ENCODE results near the gene ELOVL5. TPM values are rescaled to one million over a fixed set of nuclear protein-coding genes. Genes with fewer than 3 reads are reported as not detected.
A peak's percentile ranks its signal among the peaks of the same experiment; 100 is the strongest.

Gene ELOVL5
- total and polyA plus RNA-seq, 4 donors, result 22.8 to 75.5 (median 46.0) TPM

DNA sequence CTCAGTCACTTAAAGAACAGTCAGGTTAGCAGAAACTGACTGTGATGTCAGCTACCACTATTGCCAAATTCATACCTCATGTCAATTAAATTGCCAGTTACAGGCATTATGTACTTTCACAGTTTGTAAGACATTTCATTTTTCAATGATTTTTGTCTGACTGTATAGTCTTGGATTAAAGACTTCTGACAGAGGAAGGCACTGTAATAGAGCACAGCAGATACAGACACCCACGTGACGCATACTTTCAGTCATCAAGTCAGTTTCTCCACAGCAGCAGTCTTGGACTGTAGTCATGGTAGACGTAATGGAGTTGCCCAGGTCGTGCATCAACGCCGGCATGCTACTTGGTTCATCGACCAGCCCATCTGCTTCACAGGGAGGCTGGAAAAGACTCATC, 29.5 kb upstream of the ELOVL5 start:
- DNase-seq, result no peak
- Histone ChIP-seq H3K27me3 (ENCODE audit: control insufficient read depth in 1 of 2, insufficient read depth in 2 of 2, low read length in 1 of 2) (no peaks in the 10 kb centered on the region), H3K27ac (ENCODE audit: low read depth in 1 of 2, low read length in 2 of 2) (peak overlapping the region in 1 of 2 donors; percentile 33), H3K4me3 (ENCODE audit: low read length in 2 of 2) (no peak overlapping the region), H3K9me3 (ENCODE audit: control insufficient read depth, low read length) (no peaks in the 10 kb centered on the region), H3K4me1 (ENCODE audit: control insufficient read depth in 1 of 2, insufficient read depth in 2 of 2, low read length in 2 of 2) (peaks cover 0 to 3% of the 10 kb centered on the region in 2 donors), H3K36me3 (ENCODE audit: control insufficient read depth in 1 of 2, insufficient read depth in 2 of 2, low read length in 1 of 2) (no peaks in the 10 kb centered on the region)
- intact Hi-C loops (cut with DNase I), result no loop called here
- 11 to 16% methylated on average over 7 of the region's 7 CpGs for WGBS, 2 donors
- ATAC-seq (ENCODE audit: low FRiP score), result no peak

DNA sequence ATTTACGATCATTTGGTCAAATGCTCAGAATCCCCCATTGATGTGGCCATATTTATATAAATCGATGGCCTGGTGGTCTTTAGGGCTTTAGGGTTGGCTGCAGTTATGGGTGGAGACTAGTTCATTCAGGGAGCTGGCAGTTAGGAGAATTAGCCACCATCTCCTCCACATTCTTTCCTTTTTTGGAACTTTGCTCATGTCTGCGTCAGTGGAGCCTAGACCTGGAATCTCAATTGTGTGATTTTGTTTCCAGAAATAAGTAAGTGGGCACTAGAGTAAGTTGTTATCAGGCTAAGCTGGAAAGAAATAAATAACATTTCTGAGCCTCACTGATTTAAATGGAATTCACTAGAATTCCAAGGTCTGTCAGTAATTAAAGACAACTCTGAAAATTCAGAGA, 29.0 kb upstream of the ELOVL5 start:
- intact Hi-C loops (cut with DNase I), result loop anchor here in 1 of 2 donors (1.0 kb wide), 1 partner anchor 49 kb away; no protein-coding TSS in a partner anchor
- no peak for DNase-seq
- WGBS, 2 donors, result 19 to 29% methylated on average over 3 of the region's 3 CpGs
- no peak overlapping the region for H3K27ac ChIP-seq (ENCODE audit: low read depth in 1 of 2, low read length in 2 of 2)
- no peak overlapping the region for H3K4me3 ChIP-seq (ENCODE audit: low read length in 2 of 2)
- H3K36me3 ChIP-seq (ENCODE audit: control insufficient read depth in 1 of 2, insufficient read depth in 2 of 2, low read length in 1 of 2), result no peaks in the 10 kb centered on the region
- no peaks in the 10 kb centered on the region for H3K9me3 ChIP-seq (ENCODE audit: control insufficient read depth, low read length)
- no peaks in the 10 kb centered on the region for H3K27me3 ChIP-seq (ENCODE audit: control insufficient read depth in 1 of 2, insufficient read depth in 2 of 2, low read length in 1 of 2)
- H3K4me1 ChIP-seq (ENCODE audit: control insufficient read depth in 1 of 2, insufficient read depth in 2 of 2, low read length in 2 of 2), result peaks cover 0 to 3% of the 10 kb centered on the region in 2 donors
- no peak for ATAC-seq (ENCODE audit: low FRiP score)

DNA sequence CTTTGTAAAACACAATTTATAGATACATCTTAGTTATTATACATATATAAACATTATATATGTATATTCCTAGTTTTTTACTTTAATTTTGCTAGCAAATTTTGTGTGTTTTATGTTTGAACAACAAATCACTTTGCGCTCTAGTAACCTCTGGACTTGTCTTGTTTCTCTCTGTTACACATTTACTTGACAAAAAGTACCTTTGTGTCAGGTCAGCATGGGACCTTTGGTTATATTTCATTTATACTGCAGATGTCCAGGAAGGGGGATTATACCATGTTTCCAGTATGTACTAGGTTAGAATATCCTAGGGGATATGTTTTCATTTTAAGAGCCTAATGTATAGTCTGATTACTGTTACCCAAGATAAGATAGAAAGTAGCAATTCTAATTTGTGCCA, 28.5 kb upstream of the ELOVL5 start:
- Histone ChIP-seq H3K27me3 (ENCODE audit: control insufficient read depth in 1 of 2, insufficient read depth in 2 of 2, low read length in 1 of 2) (no peaks in the 10 kb centered on the region), H3K4me3 (ENCODE audit: low read length in 2 of 2) (no peak overlapping the region), H3K36me3 (ENCODE audit: control insufficient read depth in 1 of 2, insufficient read depth in 2 of 2, low read length in 1 of 2) (no peaks in the 10 kb centered on the region), H3K27ac (ENCODE audit: low read depth in 1 of 2, low read length in 2 of 2) (no peak overlapping the region), H3K9me3 (ENCODE audit: control insufficient read depth, low read length) (no peaks in the 10 kb centered on the region), H3K4me1 (ENCODE audit: control insufficient read depth in 1 of 2, insufficient read depth in 2 of 2, low read length in 2 of 2) (peaks cover 0 to 3% of the 10 kb centered on the region in 2 donors)
- 99 to 100% methylated on average over 1 of the region's 1 CpG for WGBS, 2 donors
- DNase-seq, result no peak
- ATAC-seq (ENCODE audit: low FRiP score), result no peak
- intact Hi-C loops (cut with DNase I), result loop anchor here in 1 of 2 donors (1.0 kb wide), 1 partner anchor 49 kb away; no protein-coding TSS in a partner anchor

DNA sequence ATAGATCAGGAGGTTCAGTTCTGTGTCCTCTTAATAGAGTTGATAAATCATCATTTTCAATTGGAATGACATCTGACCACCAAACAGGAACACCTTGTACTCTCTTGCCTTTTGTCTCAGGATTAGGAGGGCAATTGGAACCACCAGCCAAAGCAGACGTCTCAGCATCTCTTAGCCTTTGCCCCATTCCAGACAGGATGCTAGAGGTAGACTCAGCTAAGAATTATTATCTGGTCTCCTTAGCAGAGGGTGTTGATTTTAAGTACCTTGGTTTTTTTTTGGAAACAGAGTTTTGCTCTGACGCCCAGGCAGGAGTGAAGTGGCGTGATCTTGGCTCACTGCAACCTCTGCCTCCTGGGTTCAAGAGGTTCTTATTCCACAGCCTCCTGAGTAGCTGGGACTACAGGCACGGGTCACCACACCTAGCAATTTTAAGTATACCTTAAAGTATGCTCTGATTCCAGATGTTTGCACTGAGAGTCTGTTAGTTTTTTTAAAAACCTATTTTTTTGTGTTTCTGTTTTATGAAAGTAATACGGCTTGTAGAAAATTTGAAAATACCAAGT, 28.0 kb upstream of the ELOVL5 start:
- H3K4me1 ChIP-seq (ENCODE audit: control insufficient read depth in 1 of 2, insufficient read depth in 2 of 2, low read length in 2 of 2), result peaks cover 0 to 3% of the 10 kb centered on the region in 2 donors
- DNase-seq, result no peak
- ATAC-seq (ENCODE audit: low FRiP score), result no peak
- no peak overlapping the region for H3K4me3 ChIP-seq (ENCODE audit: low read length in 2 of 2)
- no peaks in the 10 kb centered on the region for H3K36me3 ChIP-seq (ENCODE audit: control insufficient read depth in 1 of 2, insufficient read depth in 2 of 2, low read length in 1 of 2)
- 72 to 77% methylated on average over 5 of the region's 5 CpGs for WGBS, 2 donors
- intact Hi-C loops (cut with DNase I), result loop anchor here in 1 of 2 donors (1.0 kb wide), 1 partner anchor 48 kb away; no protein-coding TSS in a partner anchor
- no peaks in the 10 kb centered on the region for H3K27me3 ChIP-seq (ENCODE audit: control insufficient read depth in 1 of 2, insufficient read depth in 2 of 2, low read length in 1 of 2)
- H3K9me3 ChIP-seq (ENCODE audit: control insufficient read depth, low read length), result no peaks in the 10 kb centered on the region
- no peak overlapping the region for H3K27ac ChIP-seq (ENCODE audit: low read depth in 1 of 2, low read length in 2 of 2)

DNA sequence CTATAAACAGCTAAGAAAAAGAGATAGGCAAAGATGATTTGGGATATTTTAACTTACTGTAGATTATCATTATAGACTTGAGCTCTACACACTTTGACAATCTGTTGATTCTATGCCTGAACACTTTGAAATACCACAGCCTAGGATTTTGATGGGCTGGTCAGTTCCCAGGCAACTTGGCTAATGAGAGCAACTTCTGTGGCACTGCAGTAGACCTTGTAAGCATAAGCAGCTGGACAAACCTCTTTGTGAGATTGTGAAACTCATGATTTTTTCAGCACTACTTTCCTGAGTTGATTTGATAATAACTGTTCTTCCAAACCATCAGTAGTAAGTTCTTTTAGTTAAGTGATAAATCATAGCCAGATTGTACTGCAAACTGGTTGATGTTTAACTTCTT, 27.1 kb upstream of the ELOVL5 start:
- Histone ChIP-seq H3K36me3 (ENCODE audit: control insufficient read depth in 1 of 2, insufficient read depth in 2 of 2, low read length in 1 of 2) (no peaks in the 10 kb centered on the region), H3K4me3 (ENCODE audit: low read length in 2 of 2) (no peak overlapping the region), H3K9me3 (ENCODE audit: control insufficient read depth, low read length) (no peaks in the 10 kb centered on the region), H3K27ac (ENCODE audit: low read depth in 1 of 2, low read length in 2 of 2) (no peak overlapping the region), H3K27me3 (ENCODE audit: control insufficient read depth in 1 of 2, insufficient read depth in 2 of 2, low read length in 1 of 2) (no peaks in the 10 kb centered on the region), H3K4me1 (ENCODE audit: control insufficient read depth in 1 of 2, insufficient read depth in 2 of 2, low read length in 2 of 2) (peaks cover 0 to 3% of the 10 kb centered on the region in 2 donors)
- intact Hi-C loops (cut with DNase I), result no loop called here
- no peak for DNase-seq
- ATAC-seq (ENCODE audit: low FRiP score), result no peak

DNA sequence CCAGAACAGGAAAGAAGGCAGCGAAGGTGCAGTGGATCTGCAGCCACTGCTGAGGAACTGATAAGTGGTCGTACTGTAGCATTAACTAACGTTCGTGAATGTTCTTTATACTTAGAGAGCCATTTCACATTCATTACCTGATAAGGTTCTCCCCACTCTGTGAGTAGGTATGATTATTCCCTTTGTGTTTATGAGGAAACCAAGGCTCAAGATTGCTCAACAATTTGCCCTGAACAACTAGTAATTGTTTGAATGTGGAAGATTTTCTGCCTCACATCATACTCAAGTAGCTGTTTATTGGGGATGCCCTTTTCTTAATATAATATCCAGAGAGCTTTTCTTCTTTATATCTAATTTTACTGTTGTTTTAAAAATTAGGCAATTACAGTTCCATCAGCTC, 24.9 kb upstream of the ELOVL5 start:
- Histone ChIP-seq H3K4me1 (ENCODE audit: control insufficient read depth in 1 of 2, insufficient read depth in 2 of 2, low read length in 2 of 2) (peaks cover under 1 to 6% of the 10 kb centered on the region in 2 donors), H3K27ac (ENCODE audit: low read depth in 1 of 2, low read length in 2 of 2) (no peak overlapping the region), H3K36me3 (ENCODE audit: control insufficient read depth in 1 of 2, insufficient read depth in 2 of 2, low read length in 1 of 2) (no peaks in the 10 kb centered on the region), H3K27me3 (ENCODE audit: control insufficient read depth in 1 of 2, insufficient read depth in 2 of 2, low read length in 1 of 2) (no peaks in the 10 kb centered on the region), H3K9me3 (ENCODE audit: control insufficient read depth, low read length) (no peaks in the 10 kb centered on the region), H3K4me3 (ENCODE audit: low read length in 2 of 2) (no peak overlapping the region)
- DNase-seq (no peak), ATAC-seq (ENCODE audit: low FRiP score) (no peak)
- intact Hi-C loops (cut with DNase I), result no loop called here
- 90% methylated on average over 4 of the region's 4 CpGs for WGBS, 2 donors

DNA sequence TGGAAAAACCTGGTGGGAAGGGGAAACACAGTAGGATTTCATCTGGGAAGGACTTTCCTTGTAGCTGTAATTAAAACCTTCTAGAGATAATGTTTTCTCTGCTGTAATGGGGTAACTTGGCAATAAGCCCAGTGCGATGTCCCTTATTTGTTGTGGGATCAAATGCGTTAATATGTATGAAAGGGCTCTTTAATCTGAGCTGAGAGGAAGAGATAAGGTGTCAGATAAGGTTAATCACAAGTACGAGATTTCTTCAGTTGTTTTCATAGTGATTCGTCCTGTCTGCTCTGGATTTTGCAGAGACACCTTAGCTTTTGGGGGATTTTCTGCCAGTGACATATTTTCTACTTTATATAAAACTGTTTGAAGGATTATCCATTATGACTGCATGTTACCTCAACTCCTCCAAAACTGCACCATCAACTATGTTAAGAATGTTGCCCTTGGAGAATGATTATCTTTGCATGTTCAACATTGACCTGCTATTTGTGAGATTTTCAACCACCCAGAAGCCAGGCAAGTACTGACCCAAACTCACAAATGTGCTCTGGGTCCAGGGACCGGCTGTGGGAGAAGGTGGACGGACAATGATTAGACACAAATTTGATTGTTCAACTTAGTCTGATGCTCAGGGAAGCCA, 21.2 kb upstream of the ELOVL5 start:
- ATAC-seq (ENCODE audit: low FRiP score) (no peak), DNase-seq (no peak)
- Histone ChIP-seq H3K27me3 (ENCODE audit: control insufficient read depth in 1 of 2, insufficient read depth in 2 of 2, low read length in 1 of 2) (no peaks in the 10 kb centered on the region), H3K4me3 (ENCODE audit: low read length in 2 of 2) (no peak overlapping the region), H3K4me1 (ENCODE audit: control insufficient read depth in 1 of 2, insufficient read depth in 2 of 2, low read length in 2 of 2) (peaks cover 1 to 2% of the 10 kb centered on the region in 2 donors), H3K9me3 (ENCODE audit: control insufficient read depth, low read length) (no peaks in the 10 kb centered on the region), H3K27ac (ENCODE audit: low read depth in 1 of 2, low read length in 2 of 2) (no peak overlapping the region), H3K36me3 (ENCODE audit: control insufficient read depth in 1 of 2, insufficient read depth in 2 of 2, low read length in 1 of 2) (no peaks in the 10 kb centered on the region)
- intact Hi-C loops (cut with DNase I), result no loop called here
- WGBS, 2 donors, result 23 to 33% methylated on average over 6 of the region's 6 CpGs

DNA sequence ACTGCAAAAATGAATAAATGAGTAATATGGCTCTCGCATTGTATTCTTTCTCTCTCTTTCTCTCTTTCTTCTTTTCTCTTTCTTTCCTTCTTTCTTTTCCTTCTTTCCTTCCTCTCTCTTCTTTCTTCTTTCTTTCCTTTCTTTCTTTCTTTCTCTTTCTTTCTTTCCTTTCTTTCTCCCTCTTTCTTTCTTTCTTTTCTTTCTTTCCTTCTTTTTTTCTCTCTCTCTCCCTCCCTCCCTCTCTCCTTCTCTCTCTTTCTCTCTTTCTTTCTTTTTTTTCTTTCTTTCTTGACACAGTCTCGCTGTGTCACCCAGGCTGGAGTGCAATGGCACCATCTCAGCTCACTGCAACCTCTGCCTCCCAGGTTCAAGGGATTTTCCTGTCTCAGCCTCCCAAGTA, 20.3 kb upstream of the ELOVL5 start:
- H3K27me3 ChIP-seq (ENCODE audit: control insufficient read depth in 1 of 2, insufficient read depth in 2 of 2, low read length in 1 of 2), result no peaks in the 10 kb centered on the region
- ATAC-seq (ENCODE audit: low FRiP score) (no peak), DNase-seq (no peak)
- H3K4me1 ChIP-seq (ENCODE audit: control insufficient read depth in 1 of 2, insufficient read depth in 2 of 2, low read length in 2 of 2), result peaks cover 1 to 2% of the 10 kb centered on the region in 2 donors
- H3K27ac ChIP-seq (ENCODE audit: low read depth in 1 of 2, low read length in 2 of 2), result no peak overlapping the region
- WGBS, 2 donors, result 99 to 100% methylated on average over 2 of the region's 2 CpGs
- intact Hi-C loops (cut with DNase I), result no loop called here
- H3K4me3 ChIP-seq (ENCODE audit: low read length in 2 of 2), result no peak overlapping the region
- no peaks in the 10 kb centered on the region for H3K36me3 ChIP-seq (ENCODE audit: control insufficient read depth in 1 of 2, insufficient read depth in 2 of 2, low read length in 1 of 2)
- H3K9me3 ChIP-seq (ENCODE audit: control insufficient read depth, low read length), result no peaks in the 10 kb centered on the region

DNA sequence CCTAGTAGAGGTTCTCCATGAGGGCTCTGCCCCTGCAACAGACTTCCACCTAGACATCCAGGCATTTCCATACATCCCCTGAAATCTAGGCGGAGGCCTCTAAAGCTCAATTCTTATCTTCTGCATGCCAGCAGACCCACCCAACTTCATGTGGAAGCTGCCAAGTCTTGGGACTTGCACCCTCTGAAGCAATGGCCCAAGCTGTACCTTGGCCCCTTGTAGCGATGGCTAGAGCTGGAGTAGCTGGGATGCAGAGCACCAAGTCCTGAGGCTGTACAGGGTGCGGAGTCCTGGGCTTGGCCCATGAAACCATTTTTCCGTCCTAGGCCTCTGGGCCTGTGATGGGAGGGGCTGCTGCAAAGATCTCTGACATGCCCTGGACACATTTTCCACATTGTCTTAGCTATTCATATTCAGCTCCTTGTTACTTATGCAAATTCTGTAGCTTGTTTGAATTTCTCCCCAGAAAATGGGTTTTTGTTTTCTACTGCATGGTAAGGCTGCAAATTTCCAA, 17.4 kb upstream of the ELOVL5 start:
- no peak for DNase-seq
- 97 to 99% methylated on average over 4 of the region's 4 CpGs for WGBS, 2 donors

More for the DNA sequence above, 17.4 kb upstream of the ELOVL5 start:
- Histone ChIP-seq H3K27me3 (ENCODE audit: control insufficient read depth in 1 of 2, insufficient read depth in 2 of 2, low read length in 1 of 2) (no peaks in the 10 kb centered on the region), H3K27ac (ENCODE audit: low read depth in 1 of 2, low read length in 2 of 2) (no peak overlapping the region), H3K36me3 (ENCODE audit: control insufficient read depth in 1 of 2, insufficient read depth in 2 of 2, low read length in 1 of 2) (no peaks in the 10 kb centered on the region), H3K4me3 (ENCODE audit: low read length in 2 of 2) (no peak overlapping the region), H3K4me1 (ENCODE audit: control insufficient read depth in 1 of 2, insufficient read depth in 2 of 2, low read length in 2 of 2) (peaks cover 1 to 2% of the 10 kb centered on the region in 2 donors), H3K9me3 (ENCODE audit: control insufficient read depth, low read length) (no peaks in the 10 kb centered on the region)
- intact Hi-C loops (cut with DNase I), result no loop called here
- ATAC-seq (ENCODE audit: low FRiP score), result no peak

Measured in aorta (tissue), 5 donors.